Measurements from ENCODE around the gene ANXA3.

The ANXA3 gene

GRCh38 chr4:78618436-78618835 is 66.9 kb downstream of the ANXA3 start:
- Histone ChIP-seq H3K4me1 (ENCODE audit: control insufficient read depth in 5 of 5, insufficient read depth in 5 of 5, low read length in 5 of 5) (no peaks in the 10 kb centered on the region), H3K9ac (ENCODE audit: low read length in 5 of 5) (no peak overlapping the region), H3K27ac (ENCODE audit: low read depth, low read length) (no peak overlapping the region), H3K36me3 (ENCODE audit: control insufficient read depth in 5 of 5, insufficient read depth in 5 of 5, low read length in 5 of 5) (no peaks in the 10 kb centered on the region), H3K9me3 (ENCODE audit: control insufficient read depth in 5 of 5, low read length in 5 of 5) (no peaks in the 10 kb centered on the region), H3K4me3 (ENCODE audit: low read depth in 1 of 5, low read length in 5 of 5) (no peak overlapping the region), H3K27me3 (ENCODE audit: control insufficient read depth in 5 of 5, insufficient read depth in 4 of 5, low read length in 5 of 5) (no peaks in the 10 kb centered on the region)

GRCh38 chr4:78621395-78621794 is 69.8 kb downstream of the ANXA3 start:
- H3K9ac ChIP-seq (ENCODE audit: low read length in 5 of 5), result no peak overlapping the region
- H3K27ac ChIP-seq (ENCODE audit: low read depth, low read length), result no peak overlapping the region

GRCh38 chr4:78622253-78622979 is 70.8 kb downstream of the ANXA3 start:
- Histone ChIP-seq H3K4me1 (ENCODE audit: control insufficient read depth in 5 of 5, insufficient read depth in 5 of 5, low read length in 5 of 5) (no peaks in the 10 kb centered on the region), H3K4me3 (ENCODE audit: low read depth in 1 of 5, low read length in 5 of 5) (no peak overlapping the region), H3K36me3 (ENCODE audit: control insufficient read depth in 5 of 5, insufficient read depth in 5 of 5, low read length in 5 of 5) (no peaks in the 10 kb centered on the region), H3K27me3 (ENCODE audit: control insufficient read depth in 5 of 5, insufficient read depth in 4 of 5, low read length in 5 of 5) (no peaks in the 10 kb centered on the region), H3K9me3 (ENCODE audit: control insufficient read depth in 5 of 5, low read length in 5 of 5) (no peaks in the 10 kb centered on the region), H3K9ac (ENCODE audit: low read length in 5 of 5) (no peak overlapping the region), H3K27ac (ENCODE audit: low read depth, low read length) (no peak overlapping the region)

More at GRCh38 chr4:78621395-78621794, 69.8 kb downstream of the ANXA3 start:
- H3K27me3 ChIP-seq (ENCODE audit: control insufficient read depth in 5 of 5, insufficient read depth in 4 of 5, low read length in 5 of 5), result no peaks in the 10 kb centered on the region
- no peak overlapping the region for H3K4me3 ChIP-seq (ENCODE audit: low read depth in 1 of 5, low read length in 5 of 5)
- H3K9me3 ChIP-seq (ENCODE audit: control insufficient read depth in 5 of 5, low read length in 5 of 5), result no peaks in the 10 kb centered on the region
- no peaks in the 10 kb centered on the region for H3K4me1 ChIP-seq (ENCODE audit: control insufficient read depth in 5 of 5, insufficient read depth in 5 of 5, low read length in 5 of 5)
- no peaks in the 10 kb centered on the region for H3K36me3 ChIP-seq (ENCODE audit: control insufficient read depth in 5 of 5, insufficient read depth in 5 of 5, low read length in 5 of 5)

GRCh38 chr4:78624048-78624447 is 72.5 kb downstream of the ANXA3 start:
- Histone ChIP-seq H3K4me3 (ENCODE audit: low read depth in 1 of 5, low read length in 5 of 5) (no peak overlapping the region), H3K9ac (ENCODE audit: low read length in 5 of 5) (no peak overlapping the region), H3K27me3 (ENCODE audit: control insufficient read depth in 5 of 5, insufficient read depth in 4 of 5, low read length in 5 of 5) (no peaks in the 10 kb centered on the region), H3K36me3 (ENCODE audit: control insufficient read depth in 5 of 5, insufficient read depth in 5 of 5, low read length in 5 of 5) (no peaks in the 10 kb centered on the region), H3K9me3 (ENCODE audit: control insufficient read depth in 5 of 5, low read length in 5 of 5) (no peaks in the 10 kb centered on the region), H3K4me1 (ENCODE audit: control insufficient read depth in 5 of 5, insufficient read depth in 5 of 5, low read length in 5 of 5) (no peaks in the 10 kb centered on the region), H3K27ac (ENCODE audit: low read depth, low read length) (no peak overlapping the region)

DNA sequence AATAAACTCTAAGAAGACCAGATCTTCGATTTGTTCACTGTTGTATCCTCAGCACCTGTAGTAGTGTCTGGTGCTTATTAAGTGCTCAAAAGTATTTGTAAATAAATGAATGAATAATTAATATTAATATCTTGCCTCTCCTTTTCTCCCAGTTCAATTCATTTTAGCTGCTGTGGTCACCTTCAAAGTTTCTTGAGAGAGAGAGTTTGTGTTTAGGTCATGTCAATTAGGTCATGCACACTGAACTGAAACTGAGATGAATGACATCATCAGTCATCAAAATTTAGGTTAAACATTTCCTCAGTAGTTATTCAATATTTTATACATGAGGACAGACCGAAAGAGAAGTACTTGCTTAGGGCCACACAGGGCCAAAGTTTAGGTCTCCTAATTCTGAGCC is 73.5 kb downstream of the ANXA3 start:
- Histone ChIP-seq H3K36me3 (ENCODE audit: control insufficient read depth in 5 of 5, insufficient read depth in 5 of 5, low read length in 5 of 5) (no peaks in the 10 kb centered on the region), H3K4me3 (ENCODE audit: low read depth in 1 of 5, low read length in 5 of 5) (no peak overlapping the region), H3K9ac (ENCODE audit: low read length in 5 of 5) (no peak overlapping the region), H3K27me3 (ENCODE audit: control insufficient read depth in 5 of 5, insufficient read depth in 4 of 5, low read length in 5 of 5) (no peaks in the 10 kb centered on the region), H3K9me3 (ENCODE audit: control insufficient read depth in 5 of 5, low read length in 5 of 5) (no peaks in the 10 kb centered on the region), H3K4me1 (ENCODE audit: control insufficient read depth in 5 of 5, insufficient read depth in 5 of 5, low read length in 5 of 5) (peaks cover 0 to 7% (median 0%) of the 10 kb centered on the region in 5 donors), H3K27ac (ENCODE audit: low read depth, low read length) (no peak overlapping the region)

DNA sequence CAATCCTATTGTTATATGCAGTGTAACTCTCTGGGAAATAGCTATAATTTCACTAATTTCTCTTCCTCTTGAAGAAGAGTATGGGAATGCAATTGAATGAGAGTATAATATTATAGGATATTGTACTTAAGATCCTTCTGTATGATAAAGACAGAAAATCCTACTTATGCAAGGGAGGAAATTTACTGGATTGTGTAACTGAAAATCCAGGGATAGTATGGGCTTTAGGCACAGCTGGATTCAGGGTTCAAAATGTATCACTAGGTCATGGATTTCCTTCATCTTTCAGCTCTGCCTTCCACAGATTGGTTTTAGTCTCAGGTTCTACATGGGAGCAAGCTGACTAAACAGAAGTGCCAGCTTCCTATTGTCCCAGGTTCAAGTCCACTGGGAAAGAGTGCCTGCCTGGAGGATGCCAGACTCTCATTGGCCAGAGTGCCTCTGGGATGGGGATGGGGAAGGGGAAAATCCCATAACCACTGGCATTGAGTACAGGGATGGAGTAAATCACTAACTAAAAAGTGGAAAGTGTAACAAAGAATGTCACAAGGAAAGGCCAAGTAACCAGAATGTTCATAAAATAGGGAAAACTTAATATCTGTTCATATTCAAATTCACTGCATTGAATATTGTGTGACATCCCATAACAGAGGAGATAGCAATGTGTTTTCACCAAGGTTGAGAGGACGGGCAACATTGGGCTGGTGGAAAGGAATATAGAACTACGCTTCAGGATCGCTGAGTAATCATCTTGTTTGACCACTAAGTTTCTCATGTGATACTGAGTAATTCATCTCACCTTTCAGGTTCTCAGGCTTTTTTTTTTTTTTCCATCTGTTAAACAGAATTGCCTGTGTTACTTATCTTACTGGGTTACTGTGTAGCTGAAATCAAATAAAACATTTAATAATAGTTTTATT is 75.7 kb downstream of the ANXA3 start:
- no peak overlapping the region for H3K4me3 ChIP-seq (ENCODE audit: low read depth in 1 of 5, low read length in 5 of 5)
- no peak overlapping the region for H3K9ac ChIP-seq (ENCODE audit: low read length in 5 of 5)
- no peaks in the 10 kb centered on the region for H3K9me3 ChIP-seq (ENCODE audit: control insufficient read depth in 5 of 5, low read length in 5 of 5)
- H3K4me1 ChIP-seq (ENCODE audit: control insufficient read depth in 5 of 5, insufficient read depth in 5 of 5, low read length in 5 of 5), result peaks cover 0 to 8% (median 0%) of the 10 kb centered on the region in 5 donors
- H3K27me3 ChIP-seq (ENCODE audit: control insufficient read depth in 5 of 5, insufficient read depth in 4 of 5, low read length in 5 of 5), result no peaks in the 10 kb centered on the region
- no peak overlapping the region for H3K27ac ChIP-seq (ENCODE audit: low read depth, low read length)
- no peaks in the 10 kb centered on the region for H3K36me3 ChIP-seq (ENCODE audit: control insufficient read depth in 5 of 5, insufficient read depth in 5 of 5, low read length in 5 of 5)

DNA sequence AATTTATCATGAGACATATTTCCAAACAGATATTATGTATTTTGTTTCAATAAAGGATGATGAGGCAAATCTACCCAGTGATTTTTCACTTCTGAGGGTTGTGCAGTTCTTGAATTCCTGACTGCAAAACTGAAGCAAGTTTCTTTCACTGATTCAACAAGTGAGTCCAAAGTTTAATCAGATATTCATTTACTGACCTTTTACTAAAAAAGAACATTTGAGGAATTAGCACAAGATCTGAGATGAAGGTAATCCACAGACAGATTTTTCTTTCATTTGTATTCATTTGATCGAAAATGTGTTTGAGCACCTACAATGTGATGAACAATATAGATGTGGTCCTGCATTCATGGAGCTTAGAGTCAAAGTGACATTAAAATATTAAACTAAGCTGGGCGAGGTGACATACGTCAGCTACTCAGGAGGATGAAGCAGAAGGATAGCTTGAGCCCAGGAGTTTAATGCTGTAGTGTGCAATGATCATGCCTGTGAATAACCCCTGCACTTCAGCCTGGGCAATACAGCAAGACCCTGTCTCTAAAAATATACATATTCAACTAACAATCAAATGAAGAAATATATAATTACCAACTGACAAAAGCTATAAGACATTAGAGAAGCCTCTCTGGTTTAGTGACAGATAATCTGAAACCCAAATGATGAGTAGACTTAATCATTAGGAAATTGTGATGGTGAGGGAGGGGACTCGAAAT is 76.6 kb downstream of the ANXA3 start:
- H3K27ac ChIP-seq (ENCODE audit: low read depth, low read length), result no peak overlapping the region
- no peaks in the 10 kb centered on the region for H3K9me3 ChIP-seq (ENCODE audit: control insufficient read depth in 5 of 5, low read length in 5 of 5)
- H3K4me3 ChIP-seq (ENCODE audit: low read depth in 1 of 5, low read length in 5 of 5), result no peak overlapping the region
- no peak overlapping the region for H3K9ac ChIP-seq (ENCODE audit: low read length in 5 of 5)
- H3K36me3 ChIP-seq (ENCODE audit: control insufficient read depth in 5 of 5, insufficient read depth in 5 of 5, low read length in 5 of 5), result no peaks in the 10 kb centered on the region
- no peaks in the 10 kb centered on the region for H3K27me3 ChIP-seq (ENCODE audit: control insufficient read depth in 5 of 5, insufficient read depth in 4 of 5, low read length in 5 of 5)
- peaks cover 0 to 8% (median 0%) of the 10 kb centered on the region in 5 donors for H3K4me1 ChIP-seq (ENCODE audit: control insufficient read depth in 5 of 5, insufficient read depth in 5 of 5, low read length in 5 of 5)

DNA sequence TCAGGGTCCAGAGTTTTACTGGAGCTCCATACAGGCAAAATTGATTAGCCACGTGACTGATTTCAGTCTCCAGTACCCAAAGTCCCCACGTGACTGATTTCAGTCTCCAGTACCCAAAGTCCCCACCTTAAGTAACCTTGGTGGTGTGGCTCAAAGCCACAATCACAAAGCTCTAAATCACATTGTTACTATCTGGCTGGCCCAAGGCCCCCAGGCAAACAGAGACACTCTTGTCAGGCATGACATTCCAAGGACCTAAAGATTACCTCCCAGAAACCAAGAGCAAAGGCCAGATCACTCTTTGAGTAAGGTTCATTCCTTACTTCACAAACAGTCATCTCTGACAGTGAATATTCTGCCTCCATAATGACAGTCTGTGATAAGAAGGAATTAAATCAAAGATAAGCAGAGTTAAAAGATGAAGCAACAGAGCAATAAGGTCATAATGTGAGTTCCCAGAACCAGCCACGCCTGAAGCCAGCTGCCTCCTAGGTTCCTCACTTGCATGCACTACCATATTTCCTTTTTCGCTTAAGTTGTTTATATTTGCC is 78.5 kb downstream of the ANXA3 start:
- Histone ChIP-seq H3K9ac (ENCODE audit: low read length in 5 of 5) (no peak overlapping the region), H3K4me1 (ENCODE audit: control insufficient read depth in 5 of 5, insufficient read depth in 5 of 5, low read length in 5 of 5) (peaks cover 0 to 18% (median 5%) of the 10 kb centered on the region in 5 donors), H3K27ac (ENCODE audit: low read depth, low read length) (no peak overlapping the region), H3K36me3 (ENCODE audit: control insufficient read depth in 5 of 5, insufficient read depth in 5 of 5, low read length in 5 of 5) (no peaks in the 10 kb centered on the region), H3K4me3 (ENCODE audit: low read depth in 1 of 5, low read length in 5 of 5) (no peak overlapping the region), H3K9me3 (ENCODE audit: control insufficient read depth in 5 of 5, low read length in 5 of 5) (no peaks in the 10 kb centered on the region), H3K27me3 (ENCODE audit: control insufficient read depth in 5 of 5, insufficient read depth in 4 of 5, low read length in 5 of 5) (no peaks in the 10 kb centered on the region)

GRCh38 chr4:78630615-78631014 is 79.0 kb downstream of the ANXA3 start:
- no peak overlapping the region for H3K27ac ChIP-seq (ENCODE audit: low read depth, low read length)
- H3K36me3 ChIP-seq (ENCODE audit: control insufficient read depth in 5 of 5, insufficient read depth in 5 of 5, low read length in 5 of 5), result no peaks in the 10 kb centered on the region
- H3K4me3 ChIP-seq (ENCODE audit: low read depth in 1 of 5, low read length in 5 of 5), result no peak overlapping the region
- no peaks in the 10 kb centered on the region for H3K9me3 ChIP-seq (ENCODE audit: control insufficient read depth in 5 of 5, low read length in 5 of 5)
- H3K27me3 ChIP-seq (ENCODE audit: control insufficient read depth in 5 of 5, insufficient read depth in 4 of 5, low read length in 5 of 5), result no peaks in the 10 kb centered on the region
- no peak overlapping the region for H3K9ac ChIP-seq (ENCODE audit: low read length in 5 of 5)
- H3K4me1 ChIP-seq (ENCODE audit: control insufficient read depth in 5 of 5, insufficient read depth in 5 of 5, low read length in 5 of 5), result peaks cover 0 to 18% (median 5%) of the 10 kb centered on the region in 5 donors
